Loucy (cell line): Measurements from ENCODE around the gene LAMA4.

Experiments
- H2AFZ ChIP-seq: fragments of 200-600 bp; sonication (generic); 2 replicates; pipeline ENCODE4 v1.6.0; 2016; ENCODE audit warnings: antibody characterized with exemption, mild to moderate bottlenecking, low read length, moderate library complexity
- H3F3A ChIP-seq: fragments of 200-600 bp; 2 replicates; pipeline ENCODE4 v1.6.0; 2016; ENCODE audit warnings: antibody characterized with exemption, low read depth, mild to moderate bottlenecking
- H3K27me3 ChIP-seq: fragments of 200-600 bp; sonication (generic); 2 replicates; pipeline ENCODE4 v1.6.1; 2014; ENCODE audit warnings: low read length, mild to moderate bottlenecking; ENCODE audit not compliant: insufficient read depth, poor library complexity, severe bottlenecking
- H3K36me3 ChIP-seq: fragments of 200-600 bp; sonication (generic); 2 replicates; pipeline ENCODE4 v1.6.1; 2016; ENCODE audit warnings: low read length; ENCODE audit not compliant: insufficient read depth
- H3K4me1 ChIP-seq: fragments of 200-600 bp; sonication (generic); 2 replicates; pipeline ENCODE4 v1.5.1; 2014; ENCODE audit warnings: low read length, mild to moderate bottlenecking; ENCODE audit not compliant: insufficient read depth, poor library complexity, severe bottlenecking
- H3K4me2 ChIP-seq: fragments of 200-600 bp; sonication (generic); 2 replicates; pipeline ENCODE4 v1.6.0; 2014; ENCODE audit warnings: antibody characterized with exemption, low read length, low read depth, mild to moderate bottlenecking; ENCODE audit not compliant: poor library complexity, severe bottlenecking
- H3K4me3 ChIP-seq: fragments of 200-600 bp; sonication (generic); 2 replicates; pipeline ENCODE4 v1.5.1; 2014; ENCODE audit warnings: low read length, mild to moderate bottlenecking, mixed read lengths; ENCODE audit not compliant: poor library complexity, severe bottlenecking
- H3K79me2 ChIP-seq: fragments of 200-600 bp; sonication (generic); 2 replicates; pipeline ENCODE4 v1.6.1; 2014; ENCODE audit warnings: low read length; ENCODE audit not compliant: insufficient read depth
- H3K9ac ChIP-seq: fragments of 200-600 bp; sonication (generic); 2 replicates; pipeline ENCODE4 v1.6.0; 2014; ENCODE audit warnings: mild to moderate bottlenecking, low read depth, low read length, moderate library complexity; ENCODE audit not compliant: poor library complexity, severe bottlenecking
- H3K9me2 ChIP-seq: fragments of 200-600 bp; sonication (generic); replicated peaks from 2 replicates; pipeline ENCODE4 v1.6.1; 2016; ENCODE audit warnings: low read depth, low read length, mixed read lengths
- H3K9me3 ChIP-seq: fragments of 200-600 bp; sonication (generic); 2 replicates; pipeline ENCODE4 v1.6.1; 2014; ENCODE audit warnings: mild to moderate bottlenecking, antibody characterized with exemption, low read length, low read depth; ENCODE audit not compliant: insufficient read depth
- H4K20me1 ChIP-seq: fragments of 200-600 bp; sonication (generic); 2 replicates; pipeline ENCODE4 v1.6.0; 2014; ENCODE audit warnings: antibody characterized with exemption, low read length, mild to moderate bottlenecking; ENCODE audit not compliant: insufficient read depth, poor library complexity, severe bottlenecking
- EZH2phosphoT487 ChIP-seq: fragments of 200-600 bp; IDR thresholded peaks from 2 replicates; pipeline ENCODE4 v1.6.1; 2018; ENCODE audit warnings: antibody characterized with exemption, mild to moderate bottlenecking, moderate library complexity, borderline replicate concordance
- TF ChIP-seq, protein P1 (sequence below): fragments of 200-600 bp; sonication (generic); conservative IDR thresholded peaks from 2 replicates; pipeline ENCODE4 v1.5.1; 2014; ENCODE audit warnings: mild to moderate bottlenecking, antibody characterized with exemption, low read length

LAMA4 gene

DNA sequence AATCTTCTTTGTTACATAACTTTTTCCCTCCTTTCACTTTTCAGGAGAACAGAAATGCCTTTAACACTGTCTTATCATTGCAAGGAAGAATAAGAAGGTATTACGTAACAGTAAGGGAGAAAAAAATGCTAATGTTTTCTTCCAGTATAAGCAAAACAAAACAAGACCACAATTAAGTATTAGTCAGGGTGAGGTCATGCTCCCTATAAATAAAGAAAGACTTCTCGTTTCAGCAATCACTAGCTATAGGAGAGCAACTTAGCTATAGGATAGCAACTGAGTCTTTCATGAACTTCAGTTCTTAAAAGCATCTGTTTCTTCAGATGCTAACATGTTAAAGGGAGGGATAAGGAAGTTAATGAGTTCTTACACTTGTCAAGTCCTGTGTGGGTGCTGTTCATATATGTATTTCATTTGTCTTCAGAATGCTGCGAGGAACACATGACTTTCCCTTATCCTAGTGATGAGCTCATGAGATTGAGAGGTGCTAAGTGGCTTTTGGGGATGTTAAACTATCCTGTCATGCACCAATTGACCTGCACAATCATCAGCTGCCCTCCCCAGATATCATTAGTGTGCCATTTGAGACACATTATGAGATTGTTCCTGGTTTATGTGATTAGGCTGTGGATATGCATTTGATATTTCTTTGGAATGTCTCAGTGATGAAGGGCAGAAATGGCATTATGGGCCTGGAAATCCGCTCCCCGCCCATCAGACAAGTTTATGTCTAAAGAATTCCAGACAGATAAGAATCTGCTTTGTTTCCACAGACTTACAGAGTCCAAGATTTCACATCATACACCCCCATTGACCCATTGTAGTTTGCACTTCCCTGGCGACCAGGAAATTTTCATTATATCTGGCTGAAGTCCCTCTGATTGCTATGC lies 37.5 kb downstream of the LAMA4 start:
- no peaks in the 10 kb centered on the region for H3F3A ChIP-seq
- H3K9me3 ChIP-seq: no peaks in the 10 kb centered on the region
- no peaks in the 10 kb centered on the region for H3K9me2 ChIP-seq
- no peak overlapping the region for H3K4me3 ChIP-seq
- H2AFZ ChIP-seq: no peak overlapping the region
- no peaks in the 10 kb centered on the region for H4K20me1 ChIP-seq
- no peaks in the 10 kb centered on the region for H3K4me1 ChIP-seq
- no peaks in the 10 kb centered on the region for H3K36me3 ChIP-seq
- TF ChIP-seq, protein P1, sequence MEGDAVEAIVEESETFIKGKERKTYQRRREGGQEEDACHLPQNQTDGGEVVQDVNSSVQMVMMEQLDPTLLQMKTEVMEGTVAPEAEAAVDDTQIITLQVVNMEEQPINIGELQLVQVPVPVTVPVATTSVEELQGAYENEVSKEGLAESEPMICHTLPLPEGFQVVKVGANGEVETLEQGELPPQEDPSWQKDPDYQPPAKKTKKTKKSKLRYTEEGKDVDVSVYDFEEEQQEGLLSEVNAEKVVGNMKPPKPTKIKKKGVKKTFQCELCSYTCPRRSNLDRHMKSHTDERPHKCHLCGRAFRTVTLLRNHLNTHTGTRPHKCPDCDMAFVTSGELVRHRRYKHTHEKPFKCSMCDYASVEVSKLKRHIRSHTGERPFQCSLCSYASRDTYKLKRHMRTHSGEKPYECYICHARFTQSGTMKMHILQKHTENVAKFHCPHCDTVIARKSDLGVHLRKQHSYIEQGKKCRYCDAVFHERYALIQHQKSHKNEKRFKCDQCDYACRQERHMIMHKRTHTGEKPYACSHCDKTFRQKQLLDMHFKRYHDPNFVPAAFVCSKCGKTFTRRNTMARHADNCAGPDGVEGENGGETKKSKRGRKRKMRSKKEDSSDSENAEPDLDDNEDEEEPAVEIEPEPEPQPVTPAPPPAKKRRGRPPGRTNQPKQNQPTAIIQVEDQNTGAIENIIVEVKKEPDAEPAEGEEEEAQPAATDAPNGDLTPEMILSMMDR: no peak
- TF ChIP-seq EZH2phosphoT487: no peak
- no peak overlapping the region for H3K4me2 ChIP-seq
- no peaks in the 10 kb centered on the region for H3K79me2 ChIP-seq
- peaks cover 53% of the 10 kb centered on the region for H3K27me3 ChIP-seq
- no peak overlapping the region for H3K9ac ChIP-seq

DNA sequence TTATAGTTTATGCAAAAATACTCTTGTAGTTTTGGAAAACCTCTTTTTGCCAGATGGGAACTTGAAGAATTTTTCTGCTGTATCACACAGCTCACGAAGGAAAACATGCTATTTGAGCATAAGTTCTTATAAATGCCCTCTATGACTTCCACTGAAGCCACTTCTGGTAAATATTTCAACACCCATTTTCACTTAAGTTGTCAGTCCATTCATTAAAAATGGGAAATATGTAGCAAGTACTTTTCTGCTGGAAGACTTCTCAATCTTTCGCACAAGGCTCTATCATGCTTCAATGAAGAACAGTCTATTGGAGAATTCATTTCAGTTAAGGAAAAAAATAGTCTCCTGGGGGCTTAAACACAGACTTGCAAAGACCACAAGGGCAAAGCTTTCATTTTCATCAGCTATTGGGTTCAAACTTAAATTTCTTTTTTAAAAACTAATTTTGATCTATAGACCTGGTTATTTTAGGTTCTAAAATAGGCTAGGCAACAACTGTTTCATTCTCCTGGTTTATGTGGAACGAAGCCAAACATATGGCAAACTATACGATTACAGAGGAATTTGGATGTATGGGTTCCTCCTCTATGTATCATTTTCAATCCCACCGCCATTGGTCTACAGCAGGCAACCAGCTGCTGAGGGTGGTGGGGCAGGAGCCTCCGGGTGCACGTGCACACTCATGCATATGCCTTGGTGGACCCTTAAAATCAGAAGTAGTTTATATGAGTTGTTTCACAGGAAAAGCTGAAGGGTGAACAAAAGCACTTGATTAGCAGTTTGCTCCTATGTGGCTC lies 38.7 kb downstream of the LAMA4 start:
- H3F3A ChIP-seq: no peaks in the 10 kb centered on the region

DNA sequence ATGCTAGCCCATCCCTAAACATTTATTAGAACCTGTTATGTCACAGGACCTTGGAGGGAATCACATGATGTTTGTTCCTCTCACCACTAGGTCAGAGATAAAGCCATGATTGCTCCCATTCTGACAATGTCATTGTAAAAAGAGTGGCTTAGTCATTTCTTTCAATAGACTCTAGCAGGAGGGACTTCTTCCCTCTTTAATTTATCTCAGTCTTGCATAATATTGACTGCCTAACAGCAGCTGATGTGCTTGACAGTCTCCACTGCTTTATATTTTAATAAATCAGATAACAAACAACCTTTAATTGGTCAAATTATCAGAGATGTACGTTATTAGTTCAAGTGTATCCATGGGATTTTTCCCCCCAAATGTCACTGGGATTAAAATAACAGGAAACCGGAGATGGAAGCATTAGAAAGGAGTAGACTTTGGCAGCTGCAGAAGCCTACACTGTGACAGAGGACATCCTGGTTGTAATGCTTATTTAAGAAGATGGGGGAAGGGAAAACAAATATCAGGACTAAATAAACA lies 39.6 kb downstream of the LAMA4 start:
- no peaks in the 10 kb centered on the region for H4K20me1 ChIP-seq
- H3K79me2 ChIP-seq: no peaks in the 10 kb centered on the region
- no peak overlapping the region for H2AFZ ChIP-seq
- H3K27me3 ChIP-seq: peaks cover 55% of the 10 kb centered on the region
- H3K9me2 ChIP-seq: no peaks in the 10 kb centered on the region
- H3K4me1 ChIP-seq: no peaks in the 10 kb centered on the region
- no peak overlapping the region for H3K4me3 ChIP-seq
- H3K9me3 ChIP-seq: no peaks in the 10 kb centered on the region
- no peak overlapping the region for H3K9ac ChIP-seq
- no peak overlapping the region for H3K4me2 ChIP-seq
- H3F3A ChIP-seq: no peaks in the 10 kb centered on the region
- TF ChIP-seq, protein P1: no peak
- no peak for TF ChIP-seq EZH2phosphoT487
- H3K36me3 ChIP-seq: no peaks in the 10 kb centered on the region

More for the DNA sequence above, 38.7 kb downstream of the LAMA4 start:
- no peaks in the 10 kb centered on the region for H3K36me3 ChIP-seq
- no peak overlapping the region for H3K9ac ChIP-seq
- no peaks in the 10 kb centered on the region for H3K4me1 ChIP-seq
- TF ChIP-seq EZH2phosphoT487: no peak
- TF ChIP-seq, protein P1: no peak
- H3K4me2 ChIP-seq: no peak overlapping the region
- no peaks in the 10 kb centered on the region for H3K9me2 ChIP-seq
- no peak overlapping the region for H3K4me3 ChIP-seq
- no peaks in the 10 kb centered on the region for H3K9me3 ChIP-seq
- no peak overlapping the region for H2AFZ ChIP-seq
- H3K79me2 ChIP-seq: no peaks in the 10 kb centered on the region
- no peaks in the 10 kb centered on the region for H4K20me1 ChIP-seq
- H3K27me3 ChIP-seq: peaks cover 53% of the 10 kb centered on the region
